ENCODE measurements around the gene HPGDS.

DNA sequence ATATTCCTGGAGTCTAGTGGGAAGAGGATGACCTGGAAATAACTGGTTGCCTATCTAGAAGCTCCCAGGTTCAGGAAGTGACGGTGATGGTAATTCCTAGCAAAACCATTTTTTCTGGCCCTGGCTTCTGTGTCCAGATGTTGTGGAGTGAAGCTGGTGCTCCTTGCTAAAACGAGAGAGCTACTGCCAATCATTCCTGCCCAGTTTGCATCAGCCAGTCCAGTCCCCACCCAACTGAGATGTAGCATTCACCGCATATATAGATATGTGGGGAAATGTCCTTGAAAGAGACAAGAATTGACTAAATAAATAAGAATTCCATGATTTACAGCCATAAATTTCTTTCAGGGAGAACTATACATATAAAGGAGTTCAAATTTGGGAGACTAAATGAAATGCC lies 6.3 kb downstream of the HPGDS start:
- TF ChIP-seq EZH2 (IDR thresholded peaks at IDR 0.05; ENCODE audit: borderline replicate concordance, low read length): no peak
- TF ChIP-seq, protein P1, sequence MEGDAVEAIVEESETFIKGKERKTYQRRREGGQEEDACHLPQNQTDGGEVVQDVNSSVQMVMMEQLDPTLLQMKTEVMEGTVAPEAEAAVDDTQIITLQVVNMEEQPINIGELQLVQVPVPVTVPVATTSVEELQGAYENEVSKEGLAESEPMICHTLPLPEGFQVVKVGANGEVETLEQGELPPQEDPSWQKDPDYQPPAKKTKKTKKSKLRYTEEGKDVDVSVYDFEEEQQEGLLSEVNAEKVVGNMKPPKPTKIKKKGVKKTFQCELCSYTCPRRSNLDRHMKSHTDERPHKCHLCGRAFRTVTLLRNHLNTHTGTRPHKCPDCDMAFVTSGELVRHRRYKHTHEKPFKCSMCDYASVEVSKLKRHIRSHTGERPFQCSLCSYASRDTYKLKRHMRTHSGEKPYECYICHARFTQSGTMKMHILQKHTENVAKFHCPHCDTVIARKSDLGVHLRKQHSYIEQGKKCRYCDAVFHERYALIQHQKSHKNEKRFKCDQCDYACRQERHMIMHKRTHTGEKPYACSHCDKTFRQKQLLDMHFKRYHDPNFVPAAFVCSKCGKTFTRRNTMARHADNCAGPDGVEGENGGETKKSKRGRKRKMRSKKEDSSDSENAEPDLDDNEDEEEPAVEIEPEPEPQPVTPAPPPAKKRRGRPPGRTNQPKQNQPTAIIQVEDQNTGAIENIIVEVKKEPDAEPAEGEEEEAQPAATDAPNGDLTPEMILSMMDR (IDR thresholded peaks at IDR 0.05; ENCODE audit: low read length): no peak
